Erythroblast (primary cell): ENCODE measurements around the gene RNF121.
"Not testable (repeated sequence)": the region's sequence is repeated elsewhere in the genome, so short reads cannot be mapped to it uniquely, and the experiment has no call there.

Experiments
- DNase-seq, 2 experiments: peaks; one replicate each; lab custom pipeline; 2025; lab: John Stamatoyannopoulos, UW
- GATA1 ChIP-seq: IDR thresholded peaks from 2 replicates; pipeline ENCODE4 v1.6.1; 2011; ENCODE audit warnings: low read depth, mild to moderate bottlenecking, control low read depth, low read length, moderate library complexity
- POLR2A ChIP-seq: IDR thresholded peaks from 2 replicates; pipeline ENCODE4 v1.6.1; 2011; ENCODE audit warnings: mild to moderate bottlenecking, low read length

Gene RNF121

DNA sequence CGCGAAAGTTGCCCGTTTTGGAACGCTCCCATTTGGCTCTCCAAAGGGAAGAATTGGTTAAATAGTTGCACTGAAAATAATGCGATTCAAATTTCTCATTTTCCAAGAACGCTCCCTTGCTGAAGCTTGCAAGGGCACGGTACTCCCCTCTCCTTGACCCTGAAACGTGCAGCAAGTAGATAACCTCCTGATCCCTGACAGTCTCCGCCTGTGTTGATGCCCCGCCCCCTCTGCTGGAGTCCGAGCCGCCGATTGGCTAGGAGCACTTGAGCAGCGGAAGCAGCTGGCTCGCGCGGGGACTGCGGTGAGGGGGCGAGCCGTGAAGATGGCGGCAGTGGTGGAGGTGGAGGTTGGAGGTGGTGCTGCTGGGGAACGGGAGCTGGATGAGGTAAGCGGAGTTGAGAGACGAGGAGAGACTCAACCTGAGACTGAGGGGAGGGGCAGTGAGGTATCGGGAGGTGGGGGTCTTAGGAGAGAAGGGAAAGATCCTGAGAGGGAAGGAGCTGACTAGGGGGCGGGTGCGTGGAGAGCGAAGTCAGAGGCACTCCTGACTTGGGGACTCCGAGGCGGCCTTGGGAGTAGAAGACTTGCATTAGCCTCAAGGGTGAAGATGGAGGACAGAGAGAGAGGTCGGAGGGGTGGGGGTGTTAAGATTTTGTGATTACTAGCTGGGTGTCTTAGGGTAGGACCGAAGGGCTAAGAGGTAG lies at the start of gene RNF121:
Gene RNF121, plus strand, starts transcription at position 310 of the 707 bp plus-strand sequence. Its CDS starts 16 bp downstream, at position 326.
- TF ChIP-seq GATA1 (no peak), POLR2A (peak; percentile 70)
- DNase-seq, result peak; percentile 98 to 99

- not testable (repeated sequence) for DNase-seq
These were observed 43.0 kb upstream of the RNF121 start for GRCh38 chr11:71885806-71886205.

DNA sequence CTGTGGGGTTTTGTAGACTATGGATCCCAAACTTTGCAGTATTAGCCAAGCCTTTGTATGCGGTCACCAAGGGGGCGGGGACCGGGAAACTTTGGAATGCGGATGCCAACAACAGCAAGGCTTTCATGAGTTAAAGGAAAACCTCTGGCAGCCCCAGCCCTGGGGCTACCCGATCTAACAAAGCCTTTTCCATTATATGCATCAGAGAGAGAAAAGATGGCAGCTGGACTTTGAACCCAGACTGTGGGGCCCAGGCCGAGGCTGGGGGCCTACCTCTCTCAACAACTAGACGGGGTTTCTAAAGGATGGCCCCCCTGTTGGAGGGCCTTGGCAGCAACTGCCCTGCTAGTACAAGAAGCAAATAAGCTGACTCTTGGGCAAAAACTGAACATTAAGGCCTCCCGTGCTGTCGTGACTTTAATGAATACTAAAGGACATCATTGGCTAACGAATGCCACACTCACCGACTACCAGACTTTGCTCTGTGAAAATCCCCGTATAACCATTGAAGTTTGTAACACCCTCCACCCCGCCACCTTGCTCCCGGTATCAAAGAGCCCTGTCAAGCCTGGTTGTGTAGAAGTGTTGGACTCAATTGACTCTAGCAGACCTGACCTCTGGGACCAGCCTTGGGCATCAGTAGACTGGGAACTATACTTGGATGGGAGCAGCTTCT lies 40.4 kb upstream of the RNF121 start:
- DNase-seq, result not testable (repeated sequence)

GRCh38 chr11:71889181-71889872 lies 39.5 kb upstream of the RNF121 start:
- not testable (repeated sequence) for DNase-seq

- DNase-seq, result no peak
- no peak for TF ChIP-seq POLR2A
- no peak for TF ChIP-seq GATA1
These were observed 32.9 kb upstream of the RNF121 start for GRCh38 chr11:71895961-71896360.

GRCh38 chr11:71901137-71901536 lies 27.7 kb upstream of the RNF121 start:
- not testable (repeated sequence) for DNase-seq

GRCh38 chr11:71908218-71908617 lies 20.6 kb upstream of the RNF121 start:
- TF ChIP-seq GATA1 (no peak), POLR2A (no peak)
- no peak for DNase-seq

DNA sequence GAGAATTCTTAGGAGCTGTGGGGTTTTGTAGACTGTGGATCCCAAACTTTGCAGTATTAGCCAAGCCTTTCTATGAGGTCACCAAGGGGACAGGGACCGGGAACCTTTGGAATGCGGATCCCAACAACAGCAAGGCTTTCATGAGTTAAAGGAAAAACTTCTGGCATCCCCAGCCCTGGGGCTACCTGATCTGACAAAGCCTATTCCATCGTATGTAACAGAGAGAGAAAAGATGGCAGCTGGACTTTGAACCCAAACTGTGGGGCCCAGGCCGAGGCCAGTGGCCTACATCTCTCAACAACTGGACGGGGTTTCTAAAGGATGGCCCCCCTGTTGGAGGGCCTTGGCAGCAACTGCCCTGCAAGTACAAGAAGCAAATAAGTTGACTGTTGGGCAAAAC lies 18.1 kb upstream of the RNF121 start:
- not testable (repeated sequence) for DNase-seq

GRCh38 chr11:71911321-71911985 lies 17.4 kb upstream of the RNF121 start:
- DNase-seq, result peak in 1 of 2 experiments; percentile 4

DNA sequence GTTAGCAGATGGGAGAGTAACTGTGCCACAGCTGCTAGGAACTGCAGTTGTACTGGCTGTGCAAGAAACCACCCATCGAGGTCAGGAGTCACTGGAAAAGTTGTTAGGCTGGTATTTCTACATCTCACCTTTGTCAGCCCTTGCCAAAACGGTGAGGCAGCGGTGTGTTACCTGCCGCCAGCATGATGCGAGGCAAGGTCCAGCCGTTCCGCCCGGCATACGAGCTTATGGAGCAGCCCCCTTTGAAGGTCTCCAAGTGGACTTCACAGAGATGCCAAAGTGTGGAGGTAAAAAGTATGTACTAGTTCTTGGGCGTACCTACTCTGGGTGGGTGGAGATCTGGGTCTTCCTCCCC lies 16.9 kb upstream of the RNF121 start:
- not testable (repeated sequence) for DNase-seq

GRCh38 chr11:71913756-71914526 lies 14.9 kb upstream of the RNF121 start:
- TF ChIP-seq GATA1 (no peak), POLR2A (no peak)
- DNase-seq, result no peak

GRCh38 chr11:71914617-71915189 lies 14.1 kb upstream of the RNF121 start:
- TF ChIP-seq GATA1, result no peak

GRCh38 chr11:71917646-71918140 lies 11.2 kb upstream of the RNF121 start:
- DNase-seq, result no peak
- no peak for TF ChIP-seq GATA1
- TF ChIP-seq POLR2A, result no peak

More at GRCh38 chr11:71914617-71915189, 14.1 kb upstream of the RNF121 start:
- no peak for DNase-seq
